GM12873 (cell line): Measurements from ENCODE around the gene SNRPA1.

Experiments
- TF ChIP-seq, protein P1 (sequence below): IDR thresholded peaks from 2 replicates; pipeline ENCODE4 v1.5.1; 2012; ENCODE audit warnings: low read depth, mild to moderate bottlenecking, moderate library complexity, low read length, control low read depth; ENCODE audit not compliant: insufficient read depth; ENCODE audit errors: missing control alignments

Gene SNRPA1

GRCh38 chr15:101269479-101270223 lies 25.4 kb downstream of the SNRPA1 start:
- TF ChIP-seq, protein P1, sequence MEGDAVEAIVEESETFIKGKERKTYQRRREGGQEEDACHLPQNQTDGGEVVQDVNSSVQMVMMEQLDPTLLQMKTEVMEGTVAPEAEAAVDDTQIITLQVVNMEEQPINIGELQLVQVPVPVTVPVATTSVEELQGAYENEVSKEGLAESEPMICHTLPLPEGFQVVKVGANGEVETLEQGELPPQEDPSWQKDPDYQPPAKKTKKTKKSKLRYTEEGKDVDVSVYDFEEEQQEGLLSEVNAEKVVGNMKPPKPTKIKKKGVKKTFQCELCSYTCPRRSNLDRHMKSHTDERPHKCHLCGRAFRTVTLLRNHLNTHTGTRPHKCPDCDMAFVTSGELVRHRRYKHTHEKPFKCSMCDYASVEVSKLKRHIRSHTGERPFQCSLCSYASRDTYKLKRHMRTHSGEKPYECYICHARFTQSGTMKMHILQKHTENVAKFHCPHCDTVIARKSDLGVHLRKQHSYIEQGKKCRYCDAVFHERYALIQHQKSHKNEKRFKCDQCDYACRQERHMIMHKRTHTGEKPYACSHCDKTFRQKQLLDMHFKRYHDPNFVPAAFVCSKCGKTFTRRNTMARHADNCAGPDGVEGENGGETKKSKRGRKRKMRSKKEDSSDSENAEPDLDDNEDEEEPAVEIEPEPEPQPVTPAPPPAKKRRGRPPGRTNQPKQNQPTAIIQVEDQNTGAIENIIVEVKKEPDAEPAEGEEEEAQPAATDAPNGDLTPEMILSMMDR: peak; percentile 56

DNA sequence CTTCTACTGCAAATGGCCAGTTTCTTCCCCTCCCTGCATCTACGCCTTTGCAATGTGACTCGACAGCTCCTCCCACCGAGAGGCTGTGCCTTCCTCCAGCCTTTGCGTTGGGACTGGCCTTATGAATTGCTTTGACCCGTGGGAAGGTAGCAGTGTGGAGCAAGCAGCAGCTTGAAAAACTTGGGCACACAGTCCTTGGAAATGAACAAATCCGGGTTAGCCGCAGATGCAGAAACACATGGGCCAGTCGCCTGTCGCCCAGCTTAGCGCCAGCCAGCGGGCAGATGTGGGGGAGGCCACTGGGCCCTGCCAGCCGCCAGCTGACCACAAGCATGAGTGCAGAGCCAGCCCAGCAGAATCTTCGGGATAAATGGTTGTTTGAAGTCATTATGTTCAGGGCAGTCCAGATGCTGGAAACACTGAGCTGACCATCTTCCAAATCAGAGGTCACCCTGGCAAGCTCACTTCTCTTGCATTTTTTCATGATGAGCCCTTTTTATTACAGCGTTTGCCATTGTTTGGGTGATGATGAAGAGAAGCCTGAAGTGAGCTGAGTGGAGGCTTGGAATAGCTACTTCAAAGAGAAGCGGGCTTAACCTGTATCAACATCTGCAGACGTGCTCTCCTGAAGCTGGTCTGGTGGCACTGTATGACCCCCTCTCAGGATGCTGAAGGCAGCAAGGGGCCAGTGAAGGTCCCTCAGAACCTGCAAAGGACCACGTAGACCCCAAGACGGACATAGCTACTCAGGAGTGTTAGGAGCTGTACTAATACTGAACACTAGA lies 27.5 kb downstream of the SNRPA1 start:
- TF ChIP-seq, protein P1: no peak

GRCh38 chr15:101266787-101267186 lies 28.3 kb downstream of the SNRPA1 start:
- TF ChIP-seq, protein P1: no peak

DNA sequence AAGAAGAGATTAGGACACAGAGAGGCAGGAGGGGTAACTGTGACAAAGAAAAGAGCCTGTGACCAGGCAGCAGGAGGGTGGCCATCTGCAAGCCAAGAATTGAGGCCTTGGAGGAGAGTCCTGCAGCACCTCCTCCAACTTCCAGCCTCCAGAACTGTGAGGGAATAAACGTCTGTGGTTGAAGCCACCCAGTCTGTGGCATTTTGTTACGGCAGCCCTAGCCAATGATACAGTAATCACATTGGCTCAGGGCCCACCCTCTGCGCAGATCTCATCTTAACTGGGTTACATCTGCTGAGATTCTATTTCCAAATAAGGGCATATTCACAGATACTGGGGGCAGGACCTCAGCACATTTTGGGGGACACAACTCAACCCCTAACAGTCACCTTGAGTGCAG lies 29.0 kb downstream of the SNRPA1 start:
- TF ChIP-seq, protein P1: no peak

DNA sequence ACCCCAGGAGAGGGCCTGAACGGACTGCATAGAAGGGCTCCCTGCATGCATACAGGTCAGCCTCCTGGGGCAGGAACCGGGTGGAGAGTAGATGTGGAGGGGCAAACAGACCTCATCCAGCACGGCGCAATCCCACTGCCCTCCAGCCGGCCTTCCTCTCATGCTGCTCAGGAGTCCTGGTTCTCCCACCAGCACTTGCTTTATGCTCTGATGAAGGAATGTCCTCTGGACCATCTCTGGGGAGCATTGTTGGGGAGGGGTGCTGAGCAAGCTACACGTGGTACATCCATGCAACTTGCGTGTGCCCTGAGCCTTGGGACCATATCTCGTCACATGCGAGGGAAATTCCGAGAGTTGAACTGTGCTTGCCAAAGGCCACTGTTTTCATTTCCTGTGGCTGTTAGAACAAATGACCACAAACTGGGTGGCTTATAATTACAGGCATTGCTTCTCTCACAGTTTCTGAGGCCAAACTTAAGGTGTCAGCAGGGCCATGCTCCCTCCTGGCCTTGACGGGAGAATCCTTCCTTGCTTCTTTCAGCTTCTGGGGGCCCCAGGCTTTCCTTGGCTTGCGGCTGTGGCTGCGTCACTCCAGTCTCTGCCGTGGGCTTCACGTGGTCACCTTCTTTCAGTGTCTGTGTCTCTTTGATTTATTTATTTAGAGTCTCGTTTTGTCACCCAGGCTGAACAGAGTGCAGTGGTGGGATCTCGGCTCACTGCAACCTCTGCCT lies 30.0 kb downstream of the SNRPA1 start:
- TF ChIP-seq, protein P1: no peak

DNA sequence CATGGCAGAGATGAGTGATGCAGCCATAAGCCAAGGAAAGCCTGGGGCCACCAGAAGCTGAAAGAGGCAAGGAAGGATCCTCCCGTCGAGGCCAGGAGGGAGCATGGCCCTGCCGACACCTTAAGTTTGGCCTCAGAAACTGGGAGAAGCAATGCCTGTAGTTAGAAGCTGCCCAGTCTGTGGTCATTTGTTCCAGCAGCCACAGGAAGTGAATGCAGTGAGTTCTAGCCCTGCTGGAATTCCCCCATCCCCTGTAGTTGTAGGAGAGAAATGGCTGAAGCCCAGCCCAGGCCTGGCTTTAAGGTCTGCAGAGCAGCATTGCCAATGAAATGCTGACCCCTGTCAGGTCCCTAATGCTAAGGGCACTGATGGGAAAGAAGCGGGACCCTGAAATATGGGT lies 31.0 kb downstream of the SNRPA1 start:
- TF ChIP-seq, protein P1: no peak

DNA sequence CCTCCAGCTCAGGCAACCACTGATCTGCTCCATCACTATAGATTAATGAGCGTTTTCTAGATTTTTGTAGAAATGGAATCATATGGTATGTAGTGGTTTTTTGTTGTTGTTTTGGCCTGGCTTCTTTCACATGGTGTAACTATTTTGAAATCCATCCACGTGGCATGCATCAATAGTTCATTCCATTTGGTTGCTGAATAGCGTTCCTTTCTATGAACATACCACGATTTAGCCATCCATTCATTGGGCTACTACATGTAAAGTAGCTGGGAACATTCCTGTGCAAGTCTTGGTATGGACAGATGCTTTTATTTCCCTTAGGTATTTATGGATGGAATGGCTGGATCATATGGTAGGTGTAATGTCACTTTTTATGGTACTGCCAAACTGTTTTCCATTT lies 32.5 kb downstream of the SNRPA1 start:
- TF ChIP-seq, protein P1: no peak
